ENCODE data around the gene CDC16. TPM values are rescaled to one million over a fixed set of nuclear protein-coding genes. Genes with fewer than 3 reads are reported as not detected.

Gene CDC16
- total RNA-seq, 4 donors from 2014 or later: 18.5 to 22.2 (median 20.5) TPM

DNA sequence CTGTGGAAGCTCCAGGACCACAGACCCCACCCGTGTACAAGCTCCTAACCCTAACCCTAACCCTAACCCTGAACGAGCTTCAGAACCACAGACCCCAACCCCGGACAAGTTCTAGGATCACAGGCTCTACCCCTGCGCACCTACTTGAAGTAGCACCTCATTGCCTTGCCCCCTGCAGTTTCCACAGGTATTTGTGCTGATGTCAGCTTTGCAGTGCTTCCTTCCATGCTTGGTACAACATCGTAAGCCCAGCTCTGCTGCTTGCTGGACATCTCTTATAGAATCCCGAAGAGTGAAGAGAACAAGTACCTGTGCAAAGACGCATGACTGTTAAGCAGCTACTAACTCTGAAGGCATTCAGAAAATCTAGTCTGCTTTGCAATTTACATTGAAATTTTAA lies 20.7 kb upstream of the CDC16 start:
- no peak for ATAC-seq
- in situ Hi-C loops (cut with MboI; ENCODE audit: low sequenced_read_pairs in 4 of 4): no loop called here
- TF ChIP-seq, protein P1, sequence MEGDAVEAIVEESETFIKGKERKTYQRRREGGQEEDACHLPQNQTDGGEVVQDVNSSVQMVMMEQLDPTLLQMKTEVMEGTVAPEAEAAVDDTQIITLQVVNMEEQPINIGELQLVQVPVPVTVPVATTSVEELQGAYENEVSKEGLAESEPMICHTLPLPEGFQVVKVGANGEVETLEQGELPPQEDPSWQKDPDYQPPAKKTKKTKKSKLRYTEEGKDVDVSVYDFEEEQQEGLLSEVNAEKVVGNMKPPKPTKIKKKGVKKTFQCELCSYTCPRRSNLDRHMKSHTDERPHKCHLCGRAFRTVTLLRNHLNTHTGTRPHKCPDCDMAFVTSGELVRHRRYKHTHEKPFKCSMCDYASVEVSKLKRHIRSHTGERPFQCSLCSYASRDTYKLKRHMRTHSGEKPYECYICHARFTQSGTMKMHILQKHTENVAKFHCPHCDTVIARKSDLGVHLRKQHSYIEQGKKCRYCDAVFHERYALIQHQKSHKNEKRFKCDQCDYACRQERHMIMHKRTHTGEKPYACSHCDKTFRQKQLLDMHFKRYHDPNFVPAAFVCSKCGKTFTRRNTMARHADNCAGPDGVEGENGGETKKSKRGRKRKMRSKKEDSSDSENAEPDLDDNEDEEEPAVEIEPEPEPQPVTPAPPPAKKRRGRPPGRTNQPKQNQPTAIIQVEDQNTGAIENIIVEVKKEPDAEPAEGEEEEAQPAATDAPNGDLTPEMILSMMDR (IDR thresholded peaks at IDR 0.05 in 4 of 5, conservative IDR thresholded peaks at IDR 0.05 in 1 of 5): no peak
- TF ChIP-seq POLR2A (IDR thresholded peaks at IDR 0.05): no peak
- Histone ChIP-seq H3K36me3 (no peaks in the 10 kb centered on the region), H3K9me3 (no peaks in the 10 kb centered on the region), H3K27me3 (peaks cover 0 to 8% (median 4%) of the 10 kb centered on the region in 3 donors), H3K27ac (no peak overlapping the region), H3K4me3 (no peak overlapping the region), H3K4me1 (no peaks in the 10 kb centered on the region)
- intact Hi-C loops (cut with DNase I; ENCODE audit: low total_unique reads): no loop called here
- DNase-seq: no peak

DNA sequence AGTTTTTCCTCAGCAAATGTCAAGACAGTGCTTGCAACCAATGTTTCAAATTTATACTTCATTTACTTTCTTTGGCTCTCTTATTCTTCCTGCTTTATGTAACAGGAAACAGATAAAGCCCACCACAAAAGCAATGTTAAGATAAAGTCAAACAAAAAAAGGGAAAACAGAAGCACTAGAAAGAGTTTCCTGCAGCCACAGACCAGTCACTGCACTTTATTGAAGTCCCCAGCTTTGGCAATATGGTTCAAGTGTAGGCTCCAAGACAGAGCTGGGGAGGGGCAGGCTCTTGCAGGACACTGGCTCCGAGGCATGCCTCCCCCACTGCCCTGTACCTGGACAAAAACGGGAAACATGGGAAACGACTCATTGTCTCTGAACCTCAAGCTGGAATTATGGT lies 15.3 kb upstream of the CDC16 start:
- in situ Hi-C loops (cut with MboI; ENCODE audit: low sequenced_read_pairs in 4 of 4): no loop called here
- intact Hi-C loops (cut with DNase I; ENCODE audit: low total_unique reads): no loop called here

DNA sequence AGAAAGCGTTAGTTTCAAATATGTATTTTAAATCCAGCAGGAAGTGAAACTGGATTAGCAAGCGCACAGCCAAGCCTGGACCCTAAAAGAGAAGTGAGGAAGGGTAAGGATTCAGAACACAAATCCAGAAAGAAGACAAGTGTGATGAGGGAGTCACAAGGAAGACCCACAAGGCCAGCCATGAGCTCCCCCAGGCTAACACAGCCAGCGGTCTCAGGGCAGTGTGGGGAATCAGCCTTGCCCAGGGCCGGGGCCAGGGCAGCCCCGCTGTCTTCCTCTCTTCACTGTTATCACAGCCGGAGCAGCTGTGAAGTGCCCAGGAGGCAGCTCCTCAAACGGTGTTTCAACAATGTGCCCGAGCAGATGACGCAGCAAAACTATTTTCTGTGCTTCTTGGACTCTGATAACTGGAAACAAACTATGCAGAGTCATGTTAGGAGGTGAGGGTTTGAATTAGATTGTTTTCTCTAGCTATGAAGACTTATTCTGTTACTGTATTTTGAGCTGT lies 12.2 kb upstream of the CDC16 start:
- no peak for TF ChIP-seq POLR2A (IDR thresholded peaks at IDR 0.05)
- TF ChIP-seq, protein P1 (IDR thresholded peaks at IDR 0.05 in 4 of 5, conservative IDR thresholded peaks at IDR 0.05 in 1 of 5): no peak
- DNase-seq (no peak), ATAC-seq (no peak)
- Histone ChIP-seq H3K27ac (no peak overlapping the region), H3K36me3 (no peaks in the 10 kb centered on the region), H3K9me3 (no peaks in the 10 kb centered on the region), H3K27me3 (no peaks in the 10 kb centered on the region), H3K4me3 (no peak overlapping the region), H3K4me1 (peaks cover 0 to 3% of the 10 kb centered on the region in 2 donors)
- in situ Hi-C loops (cut with MboI; ENCODE audit: low sequenced_read_pairs in 4 of 4) (no loop called here), intact Hi-C loops (cut with DNase I; ENCODE audit: low total_unique reads) (no loop called here)

More for the DNA sequence above, 15.3 kb upstream of the CDC16 start:
- H3K9me3 ChIP-seq: no peaks in the 10 kb centered on the region
- no peak overlapping the region for H3K4me3 ChIP-seq
- no peak for TF ChIP-seq POLR2A (IDR thresholded peaks at IDR 0.05)
- TF ChIP-seq, protein P1 (IDR thresholded peaks at IDR 0.05 in 4 of 5, conservative IDR thresholded peaks at IDR 0.05 in 1 of 5): no peak
- DNase-seq: no peak
- no peaks in the 10 kb centered on the region for H3K27me3 ChIP-seq
- H3K4me1 ChIP-seq: peaks cover 0 to 3% of the 10 kb centered on the region in 2 donors
- H3K27ac ChIP-seq: no peak overlapping the region
- ATAC-seq: no peak
- no peaks in the 10 kb centered on the region for H3K36me3 ChIP-seq

DNA sequence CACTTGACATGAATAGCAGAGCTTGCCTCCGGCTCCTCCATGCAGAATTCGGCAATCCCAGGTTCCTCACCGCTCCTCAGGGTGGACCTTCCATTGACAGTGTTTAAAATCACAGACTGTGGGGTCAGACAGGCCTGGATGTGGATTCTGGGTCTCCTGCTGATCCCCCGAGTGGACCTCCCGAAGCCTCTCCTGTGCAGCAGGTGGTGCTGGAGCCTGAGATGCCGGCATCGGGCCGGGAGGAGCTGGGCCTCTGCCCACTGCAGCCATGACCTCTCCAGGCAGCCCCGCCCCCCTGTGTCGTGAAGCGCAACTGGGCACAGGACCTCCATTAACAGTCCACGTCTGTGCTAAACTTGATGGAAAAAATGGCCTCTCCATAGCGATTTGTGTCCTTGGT lies 10.5 kb upstream of the CDC16 start:
- no peak for DNase-seq
- Histone ChIP-seq H3K9me3 (no peaks in the 10 kb centered on the region), H3K36me3 (no peaks in the 10 kb centered on the region), H3K4me3 (no peak overlapping the region), H3K27ac (no peak overlapping the region), H3K27me3 (peaks cover 0 to 9% (median 0%) of the 10 kb centered on the region in 3 donors), H3K4me1 (peaks cover 0 to 3% of the 10 kb centered on the region in 2 donors)
- intact Hi-C loops (cut with DNase I; ENCODE audit: low total_unique reads) (no loop called here), in situ Hi-C loops (cut with MboI; ENCODE audit: low sequenced_read_pairs in 4 of 4) (no loop called here)
- no peak for ATAC-seq
- TF ChIP-seq POLR2A (IDR thresholded peaks at IDR 0.05): no peak
- TF ChIP-seq, protein P1 (IDR thresholded peaks at IDR 0.05 in 4 of 5, conservative IDR thresholded peaks at IDR 0.05 in 1 of 5): no peak

DNA sequence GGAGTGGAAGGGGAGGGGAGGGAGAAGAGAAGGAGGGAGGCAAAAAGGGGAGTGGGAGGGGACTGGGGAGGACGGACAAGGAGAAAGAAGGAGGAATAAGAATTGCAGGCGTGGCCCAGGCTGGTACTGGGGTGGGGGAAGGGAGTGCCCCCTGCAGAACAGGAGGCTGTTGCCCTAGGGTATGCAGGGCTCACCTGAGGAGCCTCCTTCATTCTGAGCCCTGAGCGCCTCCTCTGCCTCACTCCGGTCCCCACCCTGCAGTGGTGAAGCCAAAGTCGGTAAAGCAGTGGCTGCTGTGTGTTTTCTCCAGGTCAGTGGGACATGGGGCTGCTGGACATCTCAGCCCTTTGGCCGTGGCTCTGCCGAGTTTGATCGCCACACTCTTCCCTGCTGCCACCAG lies 9.1 kb upstream of the CDC16 start:
- Histone ChIP-seq H3K36me3 (no peaks in the 10 kb centered on the region), H3K4me1 (peaks cover 0 to 3% of the 10 kb centered on the region in 2 donors), H3K27me3 (peaks cover 0 to 10% (median 0%) of the 10 kb centered on the region in 3 donors), H3K9me3 (no peaks in the 10 kb centered on the region), H3K27ac (no peak overlapping the region), H3K4me3 (no peak overlapping the region)
- DNase-seq (no peak), ATAC-seq (no peak)
- TF ChIP-seq POLR2A (IDR thresholded peaks at IDR 0.05): no peak
- TF ChIP-seq, protein P1 (IDR thresholded peaks at IDR 0.05 in 4 of 5, conservative IDR thresholded peaks at IDR 0.05 in 1 of 5): no peak
- intact Hi-C loops (cut with DNase I; ENCODE audit: low total_unique reads) (loop anchor here (1.0 to 5.0 kb wide), 3 partner anchors 183 to 409 kb away; no protein-coding TSS in a partner anchor), in situ Hi-C loops (cut with MboI; ENCODE audit: low sequenced_read_pairs in 4 of 4) (no loop called here)

All from gastrocnemius medialis (tissue), 4 donors.